Activated T-cell treated with anti-CD3 and anti-CD28 coated beads, Interleukin-2, amount 50 U/mL, for 48 hours (primary cell): ENCODE measurements around the gene PTPRG.
"Not testable (repeated sequence)": the region's sequence is repeated elsewhere in the genome, so short reads cannot be mapped to it uniquely, and the experiment has no call there.

Source experiments
- DNase-seq, 2 experiments: peaks; one replicate each; pipeline ENCODE4 v3.0.0-alpha.2; 2020

The PTPRG gene

DNA sequence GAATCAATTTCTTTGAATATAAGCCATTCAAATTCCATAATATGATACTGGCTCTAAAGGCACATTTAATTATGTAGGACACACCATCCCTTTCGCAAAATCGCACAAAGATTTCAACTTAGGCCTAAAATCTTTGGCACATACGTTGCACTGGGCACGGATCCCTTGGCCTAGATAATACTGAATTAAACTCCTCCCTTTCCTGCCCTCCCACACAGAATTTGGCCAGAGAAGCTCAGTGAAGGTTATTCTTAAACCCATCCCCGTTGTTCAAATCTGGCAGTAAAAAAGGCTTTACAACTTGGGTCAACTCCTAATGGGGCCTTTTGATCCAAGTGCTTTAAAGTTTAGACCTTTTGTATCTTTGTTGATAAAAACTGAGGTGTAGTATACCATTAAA, 247.2 kb downstream of the PTPRG start:
- DNase-seq, result no peak

DNA sequence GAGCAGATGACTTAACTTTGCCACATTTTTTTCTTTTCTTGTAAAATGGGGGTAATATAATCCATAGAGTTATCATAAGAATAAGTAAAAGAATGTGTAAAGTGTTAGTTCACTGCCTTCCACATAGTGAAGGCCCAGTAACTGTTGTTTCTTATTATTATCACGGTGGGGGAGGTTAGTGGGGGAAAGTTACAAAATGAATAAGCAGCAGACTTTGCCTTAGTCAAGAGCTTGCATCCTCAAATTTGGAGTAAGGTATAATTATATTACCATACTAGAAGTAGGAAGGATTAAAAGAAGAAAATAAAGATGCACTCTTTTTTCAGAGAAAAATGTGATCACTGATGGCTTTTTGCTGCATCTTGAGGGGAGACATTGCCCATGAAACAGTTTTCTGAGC, 247.6 kb downstream of the PTPRG start:
- no peak for DNase-seq

DNA sequence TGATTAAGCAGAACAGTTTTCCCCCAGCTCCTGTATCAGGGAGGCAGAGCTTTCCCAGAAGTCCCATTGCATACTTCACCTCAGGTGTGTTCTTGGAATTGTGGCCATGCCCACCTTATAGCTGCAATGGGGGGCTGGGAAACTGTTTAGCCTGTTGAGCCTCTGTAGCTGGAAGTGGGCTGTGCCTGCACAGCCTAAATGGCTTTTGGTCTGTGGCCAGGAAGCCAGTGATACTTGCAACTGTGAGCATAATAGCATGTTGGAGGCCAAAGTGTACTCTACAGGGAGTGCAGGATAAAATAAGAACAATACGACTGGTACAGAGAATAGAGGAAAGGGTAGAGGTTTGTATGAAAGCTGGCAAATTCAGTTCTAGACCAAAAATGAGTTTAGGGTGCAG, 248.5 kb downstream of the PTPRG start:
- no peak for DNase-seq

DNA sequence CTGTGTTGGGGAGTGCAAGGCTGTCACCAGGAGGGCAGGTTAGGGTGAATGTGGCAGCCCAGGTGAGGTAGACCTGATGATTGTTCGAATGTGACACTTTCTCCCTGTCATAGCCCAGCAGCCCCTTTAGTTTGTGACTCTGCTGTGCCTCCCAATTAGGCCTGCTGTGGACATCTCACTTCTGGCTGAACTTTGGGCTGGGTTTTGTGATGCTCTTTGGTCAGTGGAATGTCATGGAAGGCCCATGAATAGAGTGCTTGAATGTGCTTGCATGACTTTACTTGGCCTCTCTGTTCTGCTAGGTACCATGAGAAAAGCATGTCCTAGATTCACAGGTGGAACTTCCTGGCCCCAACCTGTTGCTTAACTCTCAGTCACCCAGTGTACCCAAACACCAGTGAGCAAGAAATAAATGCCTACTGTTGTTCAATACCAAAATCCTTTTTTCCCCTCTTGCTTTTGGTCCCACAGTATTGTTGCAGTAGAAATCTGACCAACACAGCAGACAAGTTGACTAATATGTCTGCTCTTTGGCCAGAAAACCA, 249.7 kb downstream of the PTPRG start:
- no peak for DNase-seq

DNA sequence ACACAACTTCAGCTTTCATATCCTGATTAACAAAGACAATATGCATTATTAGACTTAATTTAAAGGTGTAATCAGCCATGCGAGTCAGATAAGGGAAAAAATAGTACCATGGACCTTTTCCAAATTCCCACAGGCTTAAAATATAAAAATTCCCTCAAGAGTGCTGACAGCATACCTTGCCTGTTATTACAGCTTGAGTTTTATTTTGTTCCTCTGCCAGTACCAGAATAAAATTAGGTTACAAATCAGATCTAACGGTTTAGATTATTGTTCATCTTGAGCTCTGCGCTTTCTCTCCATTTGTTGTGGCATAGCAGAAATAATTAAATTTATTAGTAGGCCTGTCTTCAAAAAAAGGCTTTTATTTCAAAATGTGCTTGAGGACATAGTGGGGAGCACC, 250.3 kb downstream of the PTPRG start:
- DNase-seq, result no peak

DNA sequence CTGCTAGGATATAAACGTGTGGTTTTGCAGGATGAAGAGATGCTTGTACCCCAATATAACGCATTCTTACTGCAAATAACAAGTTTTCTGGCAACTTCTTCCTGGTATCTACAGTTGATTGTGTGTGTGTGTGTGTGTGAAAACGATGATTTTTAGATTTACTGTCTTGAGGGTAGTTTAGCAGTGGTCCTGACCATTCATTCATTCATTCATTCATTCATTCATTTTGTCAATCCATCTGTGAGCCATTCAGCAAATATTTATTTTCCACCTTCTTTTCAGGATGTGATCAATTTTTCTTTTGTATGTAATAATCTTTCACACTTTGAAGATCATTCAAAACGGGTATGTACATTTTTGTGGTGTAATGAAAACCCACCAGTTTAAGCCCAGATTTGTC, 250.7 kb downstream of the PTPRG start:
- DNase-seq, result no peak

DNA sequence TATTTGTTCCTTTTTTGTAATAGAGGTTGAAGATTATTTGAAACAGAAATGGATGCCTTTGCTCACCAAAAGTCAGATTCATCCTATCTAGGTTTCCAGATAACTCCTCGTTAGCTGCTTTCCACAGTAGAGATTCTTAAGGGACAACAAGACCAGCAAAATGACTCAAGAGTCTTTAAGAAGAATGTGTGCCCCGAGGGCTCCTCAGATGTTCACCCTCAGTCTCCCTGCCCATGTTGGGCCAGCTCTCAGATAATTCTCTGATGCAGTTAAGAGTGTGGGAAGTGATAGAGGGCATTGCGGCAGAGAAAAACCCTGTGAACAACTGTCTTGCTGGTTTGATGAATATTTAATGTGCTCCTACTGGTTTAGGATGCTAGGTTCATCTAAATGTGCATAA, 251.1 kb downstream of the PTPRG start:
- DNase-seq, result no peak

DNA sequence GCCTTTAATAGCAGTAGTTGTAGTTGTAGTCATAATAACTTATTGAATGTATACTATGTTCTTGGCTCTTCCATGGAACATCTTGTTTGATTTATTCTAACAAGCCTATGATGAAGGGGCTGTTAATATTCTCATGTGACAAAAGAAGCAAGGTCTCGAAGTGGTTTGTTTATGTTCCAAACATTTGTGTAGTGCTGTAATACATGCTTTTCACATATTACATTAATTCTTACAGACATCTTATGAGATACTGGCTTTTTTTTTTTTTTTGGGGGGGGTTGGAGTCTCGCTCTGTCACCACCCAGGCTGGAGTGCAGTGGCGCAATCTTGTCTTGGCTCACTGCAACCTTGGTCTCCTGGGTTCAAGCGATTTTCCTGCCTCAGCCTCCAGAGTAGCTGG, 252.3 kb downstream of the PTPRG start:
- no peak for DNase-seq

DNA sequence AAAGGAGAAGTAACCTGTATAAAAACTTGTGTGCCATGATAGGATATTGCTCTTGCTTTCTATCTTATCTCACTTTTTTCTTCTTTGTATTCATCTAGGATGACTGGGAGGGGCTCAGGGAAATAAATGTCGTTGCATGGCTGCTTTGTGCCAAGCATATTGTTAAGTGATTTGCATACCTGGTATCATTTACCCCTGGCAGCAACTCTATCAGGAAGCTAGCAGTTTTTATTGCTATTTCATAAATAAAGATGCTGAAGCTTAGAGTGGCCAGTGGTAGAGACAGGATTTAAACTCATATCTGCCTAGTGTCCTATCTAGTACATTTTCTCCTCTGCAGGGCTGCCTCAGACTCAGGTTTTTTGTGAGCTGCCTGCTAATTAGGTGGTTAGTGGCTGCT, 253.3 kb downstream of the PTPRG start:
- DNase-seq, result no peak

DNA sequence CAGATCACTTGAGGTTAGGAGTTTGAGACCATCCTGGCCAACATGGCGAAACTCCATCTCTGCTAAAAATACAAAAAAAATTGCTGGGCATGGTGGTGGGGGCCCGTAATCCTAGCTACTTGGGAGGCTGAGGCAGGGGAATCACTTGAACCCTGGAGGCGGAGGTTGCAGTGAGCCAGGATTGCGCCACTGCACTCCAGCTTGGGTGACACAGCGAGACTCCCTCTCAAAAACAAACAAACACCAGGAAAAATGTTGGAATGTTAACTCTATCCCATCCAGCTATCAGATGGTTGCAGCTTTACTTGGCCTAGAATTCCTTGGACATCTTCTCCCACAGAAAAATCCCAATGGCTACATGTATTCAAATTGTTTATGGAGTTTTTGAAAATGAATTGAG, 254.9 kb downstream of the PTPRG start:
- not testable (repeated sequence) for DNase-seq

DNA sequence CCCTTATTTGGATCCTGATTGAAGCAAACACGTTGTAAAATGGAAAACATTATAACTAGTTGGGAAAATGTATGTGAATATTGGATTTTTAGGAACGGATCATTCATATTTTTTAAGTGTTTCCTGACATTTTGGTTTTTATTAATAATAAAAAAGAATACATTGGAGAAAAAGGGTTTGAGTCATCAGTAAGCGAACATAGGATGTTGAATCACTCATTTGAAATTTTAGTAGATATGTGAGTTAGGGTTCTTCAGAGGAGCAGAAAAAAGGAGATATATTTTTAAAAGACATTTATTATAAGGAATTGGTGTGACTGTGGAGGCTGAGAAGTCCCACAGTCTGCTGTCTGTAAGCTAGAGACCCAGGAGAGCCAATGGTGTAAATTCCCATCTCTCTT, 258.5 kb downstream of the PTPRG start:
- no peak for DNase-seq

DNA sequence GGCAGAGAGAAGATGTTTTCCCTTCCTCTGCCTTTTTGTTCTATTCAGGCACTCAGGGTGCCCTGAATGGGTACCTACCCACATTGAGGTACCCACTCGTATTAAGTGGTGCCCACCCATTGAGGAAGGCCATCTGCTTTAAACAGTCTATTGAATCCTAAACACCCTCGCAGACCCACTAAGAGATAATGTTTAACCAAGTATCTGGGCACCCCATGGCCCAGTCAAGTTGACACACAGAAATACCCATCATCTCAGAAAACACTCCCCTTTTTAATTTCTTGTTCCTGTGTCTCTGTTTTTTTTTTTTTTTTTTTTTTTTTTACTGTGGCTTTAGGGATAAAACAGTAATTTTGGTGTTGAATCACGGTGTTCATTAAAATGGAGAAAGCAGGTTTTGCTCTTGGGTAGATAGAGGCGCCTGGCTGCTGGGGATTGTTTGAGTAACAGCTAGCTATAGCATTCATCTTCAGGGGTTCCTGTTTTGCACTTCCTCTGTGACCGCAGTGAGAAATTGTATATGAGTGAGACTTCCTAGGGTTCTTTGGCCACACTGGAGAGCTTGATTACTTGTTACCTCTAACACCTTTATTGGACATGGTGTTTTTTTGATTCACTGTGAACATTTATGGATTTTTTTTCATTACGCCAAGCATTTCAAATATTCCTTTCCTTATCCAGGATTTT, 259.1 kb downstream of the PTPRG start:
- no peak for DNase-seq

DNA sequence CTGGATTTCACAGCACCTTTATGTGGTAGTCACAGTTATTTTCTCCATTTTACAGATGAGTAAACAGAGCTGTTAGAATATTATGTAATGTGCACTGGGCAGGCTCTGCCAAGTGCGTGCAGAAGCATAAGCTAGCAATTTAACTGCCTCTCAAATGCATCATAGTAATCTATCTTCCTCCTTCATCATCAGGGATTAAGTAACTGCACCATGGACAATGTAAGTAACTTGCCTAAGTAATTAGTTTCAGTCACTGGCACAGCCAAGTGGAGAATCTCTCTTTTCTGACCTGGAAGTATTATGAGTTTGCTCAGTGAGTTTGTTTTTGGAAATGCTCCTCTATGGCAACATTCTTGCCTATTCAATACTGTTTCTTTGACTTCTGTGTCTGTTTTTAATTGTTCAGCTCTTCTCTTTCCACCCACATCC, 260.5 kb downstream of the PTPRG start:
- no peak for DNase-seq

DNA sequence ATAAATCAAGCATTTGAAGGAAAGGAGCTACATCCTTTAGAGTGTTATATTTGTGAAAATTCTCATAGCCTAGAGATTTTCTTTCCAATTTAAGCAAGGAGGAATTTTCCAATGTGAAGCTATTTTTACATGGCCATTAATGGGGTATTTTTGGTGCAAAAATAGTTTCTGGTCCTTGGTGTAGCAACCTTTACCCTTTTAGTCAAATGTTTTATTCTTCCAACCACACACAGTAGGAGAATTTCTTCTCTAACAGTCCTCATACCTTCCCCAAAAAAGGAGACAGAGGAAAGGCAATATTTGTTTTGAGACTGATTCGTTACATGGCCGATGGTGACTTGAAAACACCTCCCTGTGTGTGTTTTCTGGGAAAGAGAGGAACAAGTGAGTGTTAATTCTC, 261.2 kb downstream of the PTPRG start:
- no peak for DNase-seq

DNA sequence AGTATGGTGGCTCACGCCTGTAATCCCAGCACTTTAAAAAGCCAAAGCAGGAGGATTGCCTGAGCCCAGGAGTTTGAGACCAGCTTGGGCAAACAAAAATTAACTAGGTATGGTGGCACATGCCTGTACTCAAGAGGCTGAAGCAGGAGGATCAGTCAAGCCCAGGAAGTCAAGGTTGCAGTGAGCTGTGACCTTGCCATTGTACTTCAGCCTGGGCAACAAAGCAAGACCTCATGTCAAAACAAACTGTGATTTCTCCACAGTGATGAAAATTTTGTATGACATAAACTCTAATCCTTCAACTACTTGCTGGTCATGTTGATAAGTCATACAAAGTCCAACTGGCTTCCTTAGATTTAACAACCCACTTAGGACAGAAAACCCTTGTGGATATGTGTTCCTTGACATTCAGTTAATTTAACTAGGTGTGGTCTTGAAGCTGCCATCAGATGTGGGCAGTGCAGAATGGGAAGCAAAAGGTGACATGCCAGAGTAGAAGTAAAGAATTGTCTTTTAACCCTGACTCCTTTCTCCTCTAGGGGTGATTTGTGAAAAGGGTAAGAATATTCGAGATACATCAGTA, 263.3 kb downstream of the PTPRG start:
- no peak for DNase-seq

DNA sequence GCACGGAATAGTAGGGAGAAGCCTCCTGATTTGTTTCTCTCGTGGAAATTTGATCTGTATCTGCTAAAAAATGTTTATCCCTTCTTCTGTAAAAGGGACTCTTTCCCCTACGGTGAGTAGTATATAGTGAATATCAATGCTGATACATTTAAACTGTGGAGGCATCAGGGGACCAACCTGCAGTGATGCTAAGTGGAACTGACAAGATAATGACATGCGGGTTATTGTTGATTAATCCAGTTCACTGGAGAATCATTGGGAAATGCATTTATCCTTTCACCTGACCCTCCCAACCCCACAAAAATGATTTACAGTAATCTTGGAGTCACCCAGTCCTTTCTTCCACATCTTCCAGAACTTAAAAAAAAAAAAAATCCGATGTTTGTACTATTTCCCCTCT, 264.8 kb downstream of the PTPRG start:
- DNase-seq, result no peak

DNA sequence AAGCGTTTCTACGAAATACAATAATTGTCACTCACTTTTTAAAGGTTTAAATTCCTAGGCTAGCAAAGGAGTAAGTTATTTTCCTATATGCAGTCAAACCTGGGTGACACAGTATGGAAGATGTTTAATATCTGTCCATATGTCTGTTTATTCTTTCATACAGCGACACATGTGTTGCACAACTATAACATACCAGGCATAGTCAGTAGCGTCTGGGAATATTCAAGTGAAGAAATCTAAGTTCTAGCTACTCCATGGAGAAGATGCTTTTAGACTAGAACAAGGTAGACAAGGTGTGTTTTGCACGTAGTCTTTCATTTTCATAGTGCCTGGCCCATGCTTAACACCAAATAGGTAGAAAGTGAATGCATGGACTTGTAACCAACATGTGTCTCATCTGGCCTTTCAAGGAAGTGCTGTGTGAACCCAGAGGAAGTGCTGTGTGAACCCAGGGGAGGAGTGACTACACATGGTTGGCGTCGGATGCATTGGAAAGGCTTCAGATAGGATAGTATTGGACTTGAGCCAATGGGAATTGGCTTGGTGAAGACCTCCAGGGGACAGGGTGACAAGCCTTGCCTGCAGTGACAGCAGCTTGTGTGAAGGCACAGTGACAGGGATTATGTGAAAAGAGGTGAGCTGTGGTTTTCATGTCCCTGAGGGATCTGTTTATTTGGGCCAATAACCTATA, 267.0 kb downstream of the PTPRG start:
- no peak for DNase-seq

DNA sequence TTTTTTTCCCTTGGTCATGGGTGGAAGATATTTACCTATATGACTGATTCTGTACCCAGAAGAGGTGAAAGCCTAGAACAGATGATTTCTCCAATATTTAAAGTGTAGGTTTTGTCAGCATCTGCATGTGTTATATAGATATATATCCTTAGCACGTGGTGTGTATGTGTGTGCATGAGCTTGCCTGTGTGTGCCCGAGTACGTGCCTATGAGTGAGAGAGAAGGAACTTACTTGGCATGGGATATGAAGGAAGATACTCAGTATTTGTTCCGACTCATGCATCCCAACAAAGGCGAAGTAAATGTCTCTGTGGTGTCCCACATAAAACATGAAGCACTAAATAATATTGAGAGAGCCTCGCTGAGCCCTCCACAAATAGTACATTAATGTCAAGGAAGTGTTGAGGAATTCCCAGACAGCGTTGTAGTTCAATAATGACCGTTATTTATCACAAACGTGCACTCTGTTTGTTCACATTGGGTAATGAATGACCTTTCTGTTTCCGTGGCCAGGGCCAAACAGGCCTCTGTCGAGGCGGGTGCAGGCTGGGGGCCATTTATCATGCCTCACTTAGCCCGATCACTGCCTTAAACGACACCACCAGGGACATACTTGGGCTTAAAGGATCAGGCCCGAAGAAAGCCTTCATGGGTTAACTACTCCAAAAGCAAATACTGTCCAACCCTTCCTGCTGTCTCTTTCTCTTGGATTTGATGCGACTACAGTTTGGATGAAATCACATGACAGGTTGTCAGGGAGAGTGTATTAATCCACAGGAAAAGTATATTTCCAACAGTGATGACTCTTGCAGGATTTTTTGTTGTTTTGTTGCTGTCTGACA, 267.7 kb downstream of the PTPRG start:
- no peak for DNase-seq

DNA sequence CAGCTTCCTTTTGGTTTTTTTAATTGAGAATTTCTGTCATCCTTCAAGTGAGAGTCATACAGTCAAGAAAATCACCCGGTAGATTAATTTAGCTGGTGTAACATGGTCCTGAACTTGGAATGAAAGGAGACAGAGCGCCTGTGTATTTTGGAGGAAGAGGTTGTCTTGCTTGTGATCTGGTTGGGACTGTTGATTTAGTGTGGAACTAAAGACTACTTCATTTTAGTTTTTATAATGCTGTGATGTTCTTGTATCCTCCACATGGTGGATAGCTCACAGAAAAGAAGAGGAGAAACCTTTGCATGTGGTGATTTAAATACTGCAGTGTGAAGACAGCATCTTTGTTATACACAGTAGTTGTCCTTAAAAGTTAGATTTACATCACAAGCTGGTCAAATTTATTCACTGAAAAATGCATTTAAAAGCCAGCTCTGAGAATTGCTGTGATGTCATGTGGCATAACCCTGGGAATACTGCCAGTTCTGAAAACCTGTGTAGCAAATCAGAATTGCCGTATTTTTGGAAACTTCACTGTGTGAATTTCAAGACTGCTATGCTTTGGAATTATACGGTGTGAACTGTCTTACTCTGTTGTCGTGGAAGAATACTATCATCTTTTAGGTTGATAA, 268.5 kb downstream of the PTPRG start:
- no peak for DNase-seq

DNA sequence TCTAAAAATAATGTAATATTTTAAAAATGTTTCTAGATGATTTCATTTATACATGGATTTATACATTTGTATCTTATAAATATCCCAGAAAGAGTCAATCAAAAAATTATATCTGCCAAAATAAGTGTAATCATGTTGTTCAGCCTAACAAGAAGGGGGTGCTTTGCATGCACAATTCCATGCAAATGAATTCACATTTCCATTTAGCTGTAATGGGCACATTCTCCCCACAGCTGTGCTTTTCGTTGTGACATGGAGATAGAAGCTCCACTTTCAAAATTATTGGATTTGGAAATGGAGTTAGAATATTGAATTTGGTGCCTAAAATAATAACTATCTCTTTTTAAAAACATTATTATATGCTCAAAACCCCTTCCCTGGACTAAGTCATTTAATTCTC, 270.6 kb downstream of the PTPRG start:
- DNase-seq, result no peak

DNA sequence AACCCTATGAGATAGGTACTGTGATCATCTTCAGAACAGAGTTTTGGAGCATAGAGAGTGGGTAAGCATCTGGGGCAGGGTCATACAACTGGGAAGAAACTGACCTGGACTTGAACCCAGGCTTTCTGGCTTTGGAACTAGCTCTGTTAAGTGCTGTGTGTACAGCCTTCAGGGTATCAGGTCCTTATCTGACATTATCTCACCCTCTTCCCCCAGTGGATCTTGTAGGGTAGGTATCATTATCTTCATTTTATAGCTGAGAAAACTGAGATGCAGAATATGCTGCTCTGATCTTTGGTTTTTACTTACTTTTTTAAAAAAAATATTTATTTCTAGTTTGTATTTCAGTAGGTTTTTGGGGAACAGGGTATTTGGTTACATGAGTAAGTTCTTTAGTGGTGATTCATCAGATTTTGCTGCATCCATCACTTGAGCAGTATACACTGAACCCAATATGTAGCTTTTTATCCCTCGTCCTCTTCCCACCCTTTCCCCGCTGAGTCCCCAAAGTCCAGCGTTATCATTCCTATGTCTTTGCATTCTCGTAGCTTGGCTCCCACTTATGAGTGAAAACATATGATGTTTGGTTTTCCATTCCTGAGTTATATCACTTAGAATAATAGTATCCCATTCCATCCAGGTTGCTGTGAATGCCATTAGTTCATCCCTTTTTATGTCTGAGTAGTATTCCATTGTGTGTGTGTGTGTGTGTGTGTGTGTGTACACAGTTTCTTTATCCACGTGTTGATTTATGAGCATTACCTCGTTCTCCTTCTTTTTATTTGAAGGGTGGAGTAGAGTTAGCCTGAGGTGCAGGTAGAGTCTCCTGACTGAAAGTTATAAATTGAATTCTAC, 271.2 kb downstream of the PTPRG start:
- no peak for DNase-seq

DNA sequence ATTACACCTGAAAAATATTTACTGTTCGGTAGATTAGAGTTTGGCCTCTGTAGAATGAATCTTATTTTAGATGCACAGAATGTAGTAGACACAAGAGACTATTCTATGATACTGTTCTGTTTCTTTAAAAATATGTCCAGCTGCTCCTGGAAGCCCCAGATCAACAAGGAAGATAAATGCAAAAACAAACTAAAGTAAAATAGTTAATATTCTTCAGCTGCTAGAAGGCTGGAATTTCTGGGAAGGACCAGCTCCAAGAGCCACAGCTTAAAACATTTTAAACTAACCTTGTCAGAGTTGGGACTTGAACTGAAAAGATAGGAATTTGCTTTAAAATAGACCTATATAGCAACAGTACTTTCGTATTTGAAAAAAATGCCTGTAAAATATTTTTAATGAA, 277.9 kb downstream of the PTPRG start:
- DNase-seq, result no peak
